ENCODE results near the gene INPP5B. TPM values are rescaled to one million over a fixed set of nuclear protein-coding genes. Genes with fewer than 3 reads are reported as not detected.

INPP5B gene
- total RNA-seq, 5 donors from 2014 or later (not counting 1 experiment from before 2014, with no cell fraction given) = 27.9 to 35.8 (median 30.9) TPM

GRCh38 chr1:37831109-37831508 lies 115.7 kb downstream of the INPP5B start:
- DNase-seq = no peak
- no peak overlapping the region for H3K4me3 ChIP-seq (ENCODE audit: control insufficient read depth in 1 of 2, extremely low read depth in 1 of 2, low read length in 1 of 2)
- H3K4me1 Mint-ChIP-seq = no peaks in the 10 kb centered on the region
- peaks cover 6 to 66% of the 10 kb centered on the region in 2 donors for H3K36me3 ChIP-seq (ENCODE audit: control insufficient read depth in 2 of 2, extremely low read depth in 1 of 2, insufficient read depth in 1 of 2, low read length in 1 of 2)
- H3K9me3 Mint-ChIP-seq = no peaks in the 10 kb centered on the region
- peaks cover 52% of the 10 kb centered on the region for H3K36me3 Mint-ChIP-seq
- H3K27me3 Mint-ChIP-seq = no peaks in the 10 kb centered on the region
- no peaks in the 10 kb centered on the region for H3K27me3 ChIP-seq (replicated peaks in 1 of 2; ENCODE audit: control insufficient read depth in 2 of 2, extremely low read depth in 1 of 2, insufficient read depth in 2 of 2, low read length in 1 of 2)
- 100% methylated on average over 2 of the region's 4 CpGs for WGBS (ENCODE audit: insufficient coverage)
- ATAC-seq (replicated peaks in 1 of 4) = no peak
- CTCF ChIA-PET = no interaction called here
- H3K27ac Mint-ChIP-seq = no peak overlapping the region
- no peak overlapping the region for H3K27ac ChIP-seq (ENCODE audit: low read length)
- no peak overlapping the region for H3K4me3 Mint-ChIP-seq
- H3K9me3 ChIP-seq = no peaks in the 10 kb centered on the region
- H3K4me1 ChIP-seq (ENCODE audit: control insufficient read depth in 1 of 2, extremely low read depth in 1 of 2, insufficient read depth in 2 of 2, low read length in 2 of 2) = no peaks in the 10 kb centered on the region
- POLR2A ChIA-PET = no interaction called here

DNA sequence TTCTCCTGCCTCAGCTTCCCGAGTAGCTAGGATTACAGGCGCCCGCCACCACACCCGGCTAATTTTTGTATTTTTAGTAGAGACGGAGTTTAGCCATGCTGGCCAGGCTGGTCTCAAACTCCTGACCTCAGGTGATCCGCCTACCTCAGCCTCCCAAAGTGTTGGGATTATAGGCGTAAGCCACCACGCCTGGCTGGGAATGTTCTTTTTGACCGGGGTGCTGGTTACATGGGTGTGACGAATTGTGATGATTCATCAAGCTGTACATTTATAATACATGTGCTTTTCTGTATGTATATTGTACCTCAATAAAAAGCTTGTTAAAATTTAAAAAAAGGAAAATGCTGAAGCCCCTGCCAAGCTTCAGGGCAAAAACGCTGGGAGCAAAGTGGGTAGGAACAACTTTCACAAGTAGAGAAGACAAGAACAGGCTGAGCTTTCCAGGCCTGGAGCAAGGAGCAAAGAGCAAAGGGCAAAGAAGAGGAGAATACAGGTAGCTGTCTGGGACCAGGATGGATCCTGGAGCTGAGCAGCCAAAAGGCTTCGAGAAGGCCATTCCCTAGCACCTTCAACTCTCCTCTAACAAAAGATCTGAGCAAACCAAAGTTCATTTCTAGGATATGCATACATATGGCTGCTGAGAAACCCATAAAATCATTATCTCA lies 118.3 kb downstream of the INPP5B start:
- no peak overlapping the region for H3K4me3 ChIP-seq (ENCODE audit: control insufficient read depth in 1 of 2, extremely low read depth in 1 of 2, low read length in 1 of 2)
- H3K36me3 Mint-ChIP-seq = peaks cover 41% of the 10 kb centered on the region
- H3K4me1 ChIP-seq (ENCODE audit: control insufficient read depth in 1 of 2, extremely low read depth in 1 of 2, insufficient read depth in 2 of 2, low read length in 2 of 2) = no peaks in the 10 kb centered on the region
- ChIA-PET CTCF (no interaction called here), POLR2A (interaction anchor here in 1 of 2 donors (0.6 kb wide), 1 partner anchor 22 kb away, joined by 3 read pairs; no protein-coding TSS in a partner anchor)
- H3K27ac Mint-ChIP-seq = no peak overlapping the region
- H3K4me3 Mint-ChIP-seq = no peak overlapping the region
- ATAC-seq (replicated peaks in 1 of 4) (no peak), DNase-seq (no peak)
- H3K36me3 ChIP-seq (ENCODE audit: control insufficient read depth in 2 of 2, extremely low read depth in 1 of 2, insufficient read depth in 1 of 2, low read length in 1 of 2) = peaks cover 3 to 52% of the 10 kb centered on the region in 2 donors
- no peaks in the 10 kb centered on the region for H3K9me3 ChIP-seq
- no peaks in the 10 kb centered on the region for H3K9me3 Mint-ChIP-seq
- no peaks in the 10 kb centered on the region for H3K27me3 Mint-ChIP-seq
- 90% methylated on average over 1 of the region's 12 CpGs for WGBS (ENCODE audit: insufficient coverage)
- H3K4me1 Mint-ChIP-seq = peaks cover 0 to 7% (median 5%) of the 10 kb centered on the region in 3 donors
- H3K27me3 ChIP-seq (replicated peaks in 1 of 2; ENCODE audit: control insufficient read depth in 2 of 2, extremely low read depth in 1 of 2, insufficient read depth in 2 of 2, low read length in 1 of 2) = no peaks in the 10 kb centered on the region
- no peak overlapping the region for H3K27ac ChIP-seq (ENCODE audit: low read length)

GRCh38 chr1:37825506-37825905 lies 121.3 kb downstream of the INPP5B start:
- Histone ChIP-seq H3K9me3 (no peaks in the 10 kb centered on the region), H3K36me3 (ENCODE audit: control insufficient read depth in 2 of 2, extremely low read depth in 1 of 2, insufficient read depth in 1 of 2, low read length in 1 of 2) (peaks cover 12 to 49% of the 10 kb centered on the region in 2 donors), H3K27ac (ENCODE audit: low read length) (no peak overlapping the region), H3K4me3 (ENCODE audit: control insufficient read depth in 1 of 2, extremely low read depth in 1 of 2, low read length in 1 of 2) (no peak overlapping the region), H3K27me3 (replicated peaks in 1 of 2; ENCODE audit: control insufficient read depth in 2 of 2, extremely low read depth in 1 of 2, insufficient read depth in 2 of 2, low read length in 1 of 2) (no peaks in the 10 kb centered on the region), H3K4me1 (ENCODE audit: control insufficient read depth in 1 of 2, extremely low read depth in 1 of 2, insufficient read depth in 2 of 2, low read length in 2 of 2) (no peaks in the 10 kb centered on the region)
- ATAC-seq (replicated peaks in 1 of 4) = no peak
- peaks cover 0 to 10% (median 5%) of the 10 kb centered on the region in 3 donors for H3K4me1 Mint-ChIP-seq
- DNase-seq = no peak
- H3K27me3 Mint-ChIP-seq = no peaks in the 10 kb centered on the region
- CTCF ChIA-PET = no interaction called here
- peak overlapping the region in 1 of 2 donors; percentile 19 for H3K27ac Mint-ChIP-seq
- no CpG with 5 or more reads among the region's 2 CpGs for WGBS (ENCODE audit: insufficient coverage)
- peaks cover 44% of the 10 kb centered on the region for H3K36me3 Mint-ChIP-seq
- POLR2A ChIA-PET = no interaction called here
- H3K9me3 Mint-ChIP-seq = no peaks in the 10 kb centered on the region
- H3K4me3 Mint-ChIP-seq = no peak overlapping the region

DNA sequence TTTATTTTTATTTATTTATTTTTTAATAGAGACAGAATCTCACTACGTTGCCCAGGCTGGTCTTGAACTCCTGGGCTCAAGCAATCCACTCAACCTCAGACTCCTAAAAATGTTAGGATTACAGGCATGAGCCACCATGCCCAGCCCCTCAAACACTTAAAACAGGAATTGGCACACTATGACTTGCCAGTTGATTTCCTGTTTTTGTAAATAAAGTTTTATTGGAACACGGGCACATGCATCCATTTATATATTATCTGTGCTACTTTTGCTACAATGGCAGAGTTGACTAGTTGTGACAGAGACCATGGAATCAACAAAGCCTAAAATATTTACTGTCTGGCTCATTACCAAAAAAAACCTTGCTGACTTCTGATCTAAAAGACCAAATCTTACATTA lies 122.9 kb downstream of the INPP5B start:
- Histone ChIP-seq H3K9me3 (no peaks in the 10 kb centered on the region), H3K27ac (ENCODE audit: low read length) (no peak overlapping the region), H3K4me3 (ENCODE audit: control insufficient read depth in 1 of 2, extremely low read depth in 1 of 2, low read length in 1 of 2) (no peak overlapping the region), H3K4me1 (ENCODE audit: control insufficient read depth in 1 of 2, extremely low read depth in 1 of 2, insufficient read depth in 2 of 2, low read length in 2 of 2) (no peaks in the 10 kb centered on the region), H3K27me3 (replicated peaks in 1 of 2; ENCODE audit: control insufficient read depth in 2 of 2, extremely low read depth in 1 of 2, insufficient read depth in 2 of 2, low read length in 1 of 2) (no peaks in the 10 kb centered on the region), H3K36me3 (ENCODE audit: control insufficient read depth in 2 of 2, extremely low read depth in 1 of 2, insufficient read depth in 1 of 2, low read length in 1 of 2) (peaks cover 14 to 53% of the 10 kb centered on the region in 2 donors)
- DNase-seq (no peak), ATAC-seq (replicated peaks in 1 of 4) (no peak)
- WGBS (ENCODE audit: insufficient coverage) = no CpG with 5 or more reads among the region's 2 CpGs
- no peaks in the 10 kb centered on the region for H3K27me3 Mint-ChIP-seq
- ChIA-PET CTCF (no interaction called here), POLR2A (no interaction called here)
- H3K4me1 Mint-ChIP-seq = peaks cover 0 to 10% (median 5%) of the 10 kb centered on the region in 3 donors
- no peaks in the 10 kb centered on the region for H3K9me3 Mint-ChIP-seq
- no peak overlapping the region for H3K27ac Mint-ChIP-seq
- H3K4me3 Mint-ChIP-seq = no peak overlapping the region
- peaks cover 43% of the 10 kb centered on the region for H3K36me3 Mint-ChIP-seq

DNA sequence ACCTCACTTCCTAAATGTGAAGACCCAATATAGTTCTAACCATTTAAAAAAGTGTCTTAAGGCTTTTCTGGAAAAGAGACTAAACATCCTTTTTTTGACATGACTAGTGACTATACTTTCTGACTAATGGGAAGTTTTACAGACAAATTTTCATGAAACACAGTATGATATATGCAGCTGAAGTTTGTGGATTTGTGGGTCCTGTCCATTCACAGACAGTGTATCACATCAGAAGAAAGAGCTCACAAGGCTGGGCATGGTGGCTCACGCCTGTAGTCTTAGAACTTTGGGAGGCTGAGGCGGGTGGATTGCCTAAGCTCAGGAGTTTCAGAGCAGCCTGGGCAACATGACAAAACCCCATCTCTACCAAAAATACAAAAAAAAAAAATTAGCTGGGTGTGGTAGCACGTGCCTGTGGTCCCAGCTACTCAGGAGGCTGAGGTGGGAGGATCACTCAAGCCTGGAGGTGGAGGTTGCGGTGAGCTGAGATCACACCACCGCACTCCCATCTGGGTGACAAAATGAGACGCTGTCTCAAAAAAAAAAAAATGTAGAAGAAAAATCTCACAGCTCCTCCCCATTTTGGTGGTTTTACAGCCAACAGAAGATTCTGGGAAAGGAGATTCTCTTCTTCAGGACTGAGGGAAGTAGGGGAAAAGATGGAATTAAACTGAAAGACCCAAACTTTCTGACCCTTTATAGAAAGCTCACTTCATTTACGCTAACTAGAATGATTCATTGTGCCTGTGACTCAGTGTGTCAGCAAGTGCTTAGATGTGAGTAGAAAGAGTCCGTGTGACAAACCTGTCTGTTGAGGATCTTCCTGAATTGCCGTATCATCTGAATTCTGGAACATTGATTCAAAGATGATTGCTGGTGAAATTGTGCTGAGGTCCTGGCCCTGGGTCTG lies 123.7 kb downstream of the INPP5B start:
- peaks cover 17 to 46% of the 10 kb centered on the region in 2 donors for H3K36me3 ChIP-seq (ENCODE audit: control insufficient read depth in 2 of 2, extremely low read depth in 1 of 2, insufficient read depth in 1 of 2, low read length in 1 of 2)
- DNase-seq (peak in 4 of 35 experiments; percentile 12 to 26 (median 16)), ATAC-seq (replicated peaks in 1 of 4) (no peak)
- POLR2A ChIA-PET = no interaction called here
- H3K4me3 ChIP-seq (ENCODE audit: control insufficient read depth in 1 of 2, extremely low read depth in 1 of 2, low read length in 1 of 2) = no peak overlapping the region
- Mint-ChIP-seq H3K27me3 (no peaks in the 10 kb centered on the region), H3K27ac (peak overlapping the region in 1 of 2 donors; percentile 16), H3K4me1 (peaks cover 0 to 10% (median 5%) of the 10 kb centered on the region in 3 donors), H3K36me3 (peaks cover 40% of the 10 kb centered on the region), H3K4me3 (no peak overlapping the region), H3K9me3 (no peaks in the 10 kb centered on the region)
- WGBS (ENCODE audit: insufficient coverage) = 81% methylated on average over 2 of the region's 9 CpGs
- H3K4me1 ChIP-seq (ENCODE audit: control insufficient read depth in 1 of 2, extremely low read depth in 1 of 2, insufficient read depth in 2 of 2, low read length in 2 of 2) = no peaks in the 10 kb centered on the region
- no peaks in the 10 kb centered on the region for H3K27me3 ChIP-seq (replicated peaks in 1 of 2; ENCODE audit: control insufficient read depth in 2 of 2, extremely low read depth in 1 of 2, insufficient read depth in 2 of 2, low read length in 1 of 2)
- CTCF ChIA-PET = interaction anchor here in 1 of 2 donors (0.6 kb wide), 1 partner anchor 39 kb away, joined by 4 read pairs; no protein-coding TSS in a partner anchor
- no peaks in the 10 kb centered on the region for H3K9me3 ChIP-seq
- no peak overlapping the region for H3K27ac ChIP-seq (ENCODE audit: low read length)

GRCh38 chr1:37821481-37821880 lies 125.4 kb downstream of the INPP5B start:
- Mint-ChIP-seq H3K9me3 (no peaks in the 10 kb centered on the region), H3K27me3 (no peaks in the 10 kb centered on the region), H3K36me3 (peaks cover 42% of the 10 kb centered on the region), H3K27ac (no peak overlapping the region), H3K4me3 (no peak overlapping the region), H3K4me1 (peaks cover 0 to 10% (median 5%) of the 10 kb centered on the region in 3 donors)
- no peak for DNase-seq
- Histone ChIP-seq H3K27me3 (replicated peaks in 1 of 2; ENCODE audit: control insufficient read depth in 2 of 2, extremely low read depth in 1 of 2, insufficient read depth in 2 of 2, low read length in 1 of 2) (no peaks in the 10 kb centered on the region), H3K9me3 (no peaks in the 10 kb centered on the region), H3K27ac (ENCODE audit: low read length) (no peak overlapping the region), H3K4me1 (ENCODE audit: control insufficient read depth in 1 of 2, extremely low read depth in 1 of 2, insufficient read depth in 2 of 2, low read length in 2 of 2) (no peaks in the 10 kb centered on the region), H3K4me3 (ENCODE audit: control insufficient read depth in 1 of 2, extremely low read depth in 1 of 2, low read length in 1 of 2) (no peak overlapping the region), H3K36me3 (ENCODE audit: control insufficient read depth in 2 of 2, extremely low read depth in 1 of 2, insufficient read depth in 1 of 2, low read length in 1 of 2) (peaks cover 14 to 54% of the 10 kb centered on the region in 2 donors)
- ATAC-seq (replicated peaks in 1 of 4) = no peak
- ChIA-PET POLR2A (interaction anchor here in 1 of 2 donors (0.5 kb wide), 1 partner anchor 29 kb away, joined by 6 read pairs; no protein-coding TSS in a partner anchor), CTCF (no interaction called here)
- WGBS (ENCODE audit: insufficient coverage) = no CpG with 5 or more reads among the region's 2 CpGs
